Measurements from ENCODE around the gene NXPE3. TPM values are rescaled to one million over a fixed set of nuclear protein-coding genes. Genes with fewer than 3 reads are reported as not detected.

The NXPE3 gene
- total and polyA plus RNA-seq, 2 of the 8 experiments (the other 6 are each of a cell fraction or from before 2014, with no cell fraction given) = 10.9 to 22.7 TPM

DNA sequence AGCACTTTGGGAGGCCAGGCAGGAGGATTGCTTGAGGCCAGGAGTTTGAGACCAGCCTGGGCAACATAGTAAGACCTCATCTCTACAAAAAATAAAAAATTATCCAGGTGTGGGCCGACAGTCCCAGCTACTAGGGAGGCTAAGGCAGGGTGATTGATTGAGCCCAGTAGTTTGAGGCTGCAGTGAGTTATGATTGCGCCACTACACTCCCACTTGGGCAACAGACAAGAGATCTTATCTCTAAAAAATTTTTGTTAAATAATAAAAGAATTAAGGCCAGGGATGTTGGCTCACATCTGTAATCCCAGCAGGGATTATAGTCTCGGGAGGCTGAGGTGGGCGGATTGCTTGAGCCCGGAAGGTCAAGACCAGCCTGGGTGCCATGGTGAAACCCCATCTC is 44.5 kb downstream of the NXPE3 start:
- Histone ChIP-seq H3K4ac (replicated peaks; ENCODE audit: insufficient read length, low read depth, low read length) (no peak overlapping the region), H2AK5ac (ENCODE audit: low read depth, low read length) (no peak overlapping the region), H2BK120ac (replicated peaks; ENCODE audit: low read depth, low read length) (no peak overlapping the region), H4K8ac (ENCODE audit: extremely low read depth, insufficient read depth, low read length) (no peak overlapping the region), H3K23ac (ENCODE audit: insufficient read length) (no peak overlapping the region), H3K36me3 (ENCODE audit: control insufficient read depth in 2 of 4, insufficient read depth in 4 of 4, low read length in 3 of 4) (peaks cover 0 to 11% (median 2%) of the 10 kb centered on the region in 4 experiments; a peak in 3 of 8 replicates), H4K5ac (ENCODE audit: insufficient read length, low read depth, low read length) (no peak overlapping the region), H3K9me3 (ENCODE audit: insufficient read depth in 2 of 2, low read depth in 1 of 2, low read length in 1 of 2) (no peaks in the 10 kb centered on the region), H2BK12ac (ENCODE audit: low read depth, low read length) (no peak overlapping the region), H4K20me1 (replicated peaks in 1 of 2; ENCODE audit: control insufficient read depth in 1 of 2, insufficient read depth in 2 of 2, low read length in 2 of 2) (no peaks in the 10 kb centered on the region), H3K4me1 (replicated peaks in 1 of 4; ENCODE audit: control insufficient read depth in 3 of 4, insufficient read depth in 4 of 4, low read length in 3 of 4) (peaks cover 0 to 4% (median 2%) of the 10 kb centered on the region in 4 experiments; a peak in 3 of 7 replicates), H3K79me2 (ENCODE audit: control insufficient read depth in 1 of 2, insufficient read depth in 2 of 2, low read length in 2 of 2) (no peaks in the 10 kb centered on the region), H4K91ac (replicated peaks; ENCODE audit: insufficient read length, low read length) (no peak overlapping the region), H2BK20ac (ENCODE audit: low read length) (no peak overlapping the region), H3K18ac (ENCODE audit: extremely low read depth, low read length) (no peak overlapping the region), H3K9ac (replicated peaks in 1 of 4; ENCODE audit: extremely low read depth in 1 of 4, low read depth in 3 of 4, low read length in 3 of 4) (no peak overlapping the region), H3K23me2 (ENCODE audit: low read depth, low read length) (no peaks in the 10 kb centered on the region), H2BK15ac (ENCODE audit: low read length) (no peak overlapping the region), H3K79me1 (ENCODE audit: low read depth, low read length) (no peaks in the 10 kb centered on the region), H3K14ac (ENCODE audit: insufficient read length) (no peak overlapping the region), H3K56ac (replicated peaks; ENCODE audit: insufficient read length, low read depth, low read length) (no peak overlapping the region), H3K27ac (ENCODE audit: low read depth, low read length) (no peak overlapping the region), H2BK5ac (ENCODE audit: low read depth, low read length) (no peak overlapping the region), H2AFZ (ENCODE audit: low read length) (no peak overlapping the region), H3K27me3 (replicated peaks in 1 of 4; ENCODE audit: control insufficient read depth in 3 of 4, extremely low read depth in 1 of 4, insufficient read depth in 3 of 4, low read length in 3 of 4) (no peaks in the 10 kb centered on the region), H3K4me2 (ENCODE audit: insufficient read depth in 1 of 2, low read depth in 2 of 2, low read length in 2 of 2) (no peak overlapping the region), H3K4me3 (ENCODE audit: extremely low read depth in 1 of 4, insufficient read depth in 2 of 4, low read depth in 3 of 4, low read length in 4 of 4) (no peak overlapping the region)
- ChIA-PET CTCF (ENCODE audit: partially characterized antibody) (interaction anchor here (0.6 to 4.0 kb wide), 8 partner anchors 9 to 437 kb away, joined by 3 to 23 read pairs (median 4); partner anchors contain the start of gene NFKBIZ), POLR2A (ENCODE audit: partially characterized antibody) (interaction anchor here (1.1 to 4.8 kb wide), 4 partner anchors 12 to 28 kb away, joined by 3 to 21 read pairs (median 4); partner anchors contain the start of gene NFKBIZ)
- DNase-seq (ENCODE audit: low read depth in 1 of 2, low spot score in 2 of 2) (no peak), FAIRE-seq (no peak)
- 90% methylated on average over 5 of the region's 5 CpGs; no CpG with 5 or more reads in 1 of the 2 experiments for WGBS, 2 experiments (ENCODE audit: extremely low coverage in 1 of 2, insufficient coverage in 1 of 2, insufficient read length in 1 of 2, insufficient replicate concordance in 2 of 2, low coverage in 1 of 2, low lambda C conversion rate in 2 of 2, missing lambda C conversion rate in 1 of 2)
- TF ChIP-seq SAP30 (IDR thresholded peaks at IDR 0.05; ENCODE audit: insufficient read depth, insufficient replicate concordance, low read length) = no peak
